HepG2 (cell line): ENCODE data around the gene GNAI2.

Source experiments
- MED1 ChIP-seq: sonication (generic); formaldehyde crosslinking; IDR thresholded peaks from 2 replicates; pipeline ENCODE4 v1.4.0; 2020; ENCODE audit warnings: missing genetic modification reagents
- PATZ1 ChIP-seq: sonication (generic); formaldehyde crosslinking; IDR thresholded peaks from 2 replicates; pipeline ENCODE4 v1.4.0; 2020; ENCODE audit warnings: missing genetic modification reagents
- POLR2A ChIP-seq, 2 experiments: IDR thresholded peaks; 2 replicates each; pipeline ENCODE4 v1.6.1; 2011; ENCODE audit warnings: low read depth in 2 of 2, low read length in 2 of 2, mild to moderate bottlenecking in 1 of 2, moderate library complexity in 1 of 2; ENCODE audit not compliant: insufficient read depth in 1 of 2
- REST ChIP-seq, 2 experiments: IDR thresholded peaks; 2 replicates each; pipeline ENCODE4 v1.6.1; 2011 to 2012; ENCODE audit warnings: low read length in 2 of 2, borderline replicate concordance in 1 of 2, low read depth in 1 of 2, mild to moderate bottlenecking in 1 of 2, moderate library complexity in 1 of 2
- RFX5 ChIP-seq: IDR thresholded peaks from 2 replicates; pipeline ENCODE4 v1.6.1; 2011; ENCODE audit warnings: low read depth, low read length, improper control_type of control experiment
- ZMAT3 ChIP-seq: sonication (generic); formaldehyde crosslinking; conservative IDR thresholded peaks from 2 replicates; pipeline ENCODE4 v1.7.0; 2021; ENCODE audit warnings: missing genetic modification reagents
- ZNF24 ChIP-seq: fragments of 450-650 bp; IDR thresholded peaks from 2 replicates; pipeline ENCODE4 v1.6.1; 2017; ENCODE audit warnings: antibody characterized with exemption, mild to moderate bottlenecking
- ZNF737 ChIP-seq: sonication (generic); formaldehyde crosslinking; IDR thresholded peaks from 2 replicates; pipeline ENCODE4 v1.5.0; 2020; ENCODE audit warnings: missing genetic modification reagents, mild to moderate bottlenecking, borderline replicate concordance
- TF ChIP-seq, protein P1 (sequence below): sonication (generic); formaldehyde crosslinking; IDR thresholded peaks from 2 replicates; pipeline ENCODE4 v1.5.0; 2020; ENCODE audit warnings: mild to moderate bottlenecking, missing genetic modification reagents, moderate library complexity

- TF ChIP-seq ZMAT3 (CRISPR knock-in tag): no peak
- TF ChIP-seq, protein P1, sequence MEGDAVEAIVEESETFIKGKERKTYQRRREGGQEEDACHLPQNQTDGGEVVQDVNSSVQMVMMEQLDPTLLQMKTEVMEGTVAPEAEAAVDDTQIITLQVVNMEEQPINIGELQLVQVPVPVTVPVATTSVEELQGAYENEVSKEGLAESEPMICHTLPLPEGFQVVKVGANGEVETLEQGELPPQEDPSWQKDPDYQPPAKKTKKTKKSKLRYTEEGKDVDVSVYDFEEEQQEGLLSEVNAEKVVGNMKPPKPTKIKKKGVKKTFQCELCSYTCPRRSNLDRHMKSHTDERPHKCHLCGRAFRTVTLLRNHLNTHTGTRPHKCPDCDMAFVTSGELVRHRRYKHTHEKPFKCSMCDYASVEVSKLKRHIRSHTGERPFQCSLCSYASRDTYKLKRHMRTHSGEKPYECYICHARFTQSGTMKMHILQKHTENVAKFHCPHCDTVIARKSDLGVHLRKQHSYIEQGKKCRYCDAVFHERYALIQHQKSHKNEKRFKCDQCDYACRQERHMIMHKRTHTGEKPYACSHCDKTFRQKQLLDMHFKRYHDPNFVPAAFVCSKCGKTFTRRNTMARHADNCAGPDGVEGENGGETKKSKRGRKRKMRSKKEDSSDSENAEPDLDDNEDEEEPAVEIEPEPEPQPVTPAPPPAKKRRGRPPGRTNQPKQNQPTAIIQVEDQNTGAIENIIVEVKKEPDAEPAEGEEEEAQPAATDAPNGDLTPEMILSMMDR (CRISPR knock-in tag): no peak
- TF ChIP-seq ZNF737 (CRISPR knock-in tag): no peak
- TF ChIP-seq POLR2A (IDR thresholded peaks at IDR 0.05; ENCODE audit: insufficient read depth in 1 of 2, low read depth in 2 of 2, low read length in 2 of 2): no peak
- no peak for TF ChIP-seq ZNF24
- no peak for TF ChIP-seq MED1 (CRISPR knock-in tag)
- TF ChIP-seq PATZ1 (CRISPR knock-in tag): no peak
- TF ChIP-seq RFX5: no peak
- TF ChIP-seq REST (IDR thresholded peaks at IDR 0.05; ENCODE audit: borderline replicate concordance in 1 of 2, low read depth in 1 of 2, low read length in 2 of 2): no peak
Observed at GRCh38 chr3:50258029-50258680, 22.2 kb downstream of the GNAI2 start.
